ENCODE data around the gene MAGOH. TPM values are rescaled to one million over a fixed set of nuclear protein-coding genes. Genes with fewer than 3 reads are reported as not detected.

The MAGOH gene
- total and polyA plus RNA-seq, 9 of the 15 experiments (the other 6 are each of a cell fraction or from before 2014, with no cell fraction given) = 102 to 342 (median 135) TPM

GRCh38 chr1:53220171-53220961, 18.0 kb downstream of the MAGOH start, which contains the start of gene CZIB (continued):
- TF ChIP-seq E2F4 (CRISPR knock-in tag; IDR thresholded peaks at IDR 0.05; ENCODE audit: low read depth) (no peak; the same call in 1 of the 2 replicates), HEY1 (CRISPR knock-in tag; IDR thresholded peaks at IDR 0.05; ENCODE audit: borderline replicate concordance) (no peak), ZNF280A (IDR thresholded peaks at IDR 0.05; ENCODE audit: low read depth, partially characterized antibody) (no peak), TAF9B (IDR thresholded peaks at IDR 0.05; ENCODE audit: partially characterized antibody) (peak; percentile 94), TCF15 (CRISPR knock-in tag; IDR thresholded peaks at IDR 0.05) (no peak), ZNF395 (CRISPR knock-in tag; IDR thresholded peaks at IDR 0.05) (peak; percentile 34; the same call in 1 of the 2 replicates), ZNF592 (IDR thresholded peaks at IDR 0.05) (peak; percentile 22; the same call in 1 of the 2 replicates), COPS2 (conservative IDR thresholded peaks at IDR 0.05) (no peak), STAG1 (CRISPR knock-in tag; IDR thresholded peaks at IDR 0.05; ENCODE audit: borderline replicate concordance) (no peak), HCFC1 (IDR thresholded peaks at IDR 0.05; ENCODE audit: low read depth, low read length) (peak; percentile 54; the same call in 1 of the 2 replicates), CEBPZ (IDR thresholded peaks at IDR 0.05; ENCODE audit: borderline replicate concordance, low read depth, low read length) (no peak)

All from K562 (cell line).